K562 (cell line): Measurements from ENCODE around the gene U2SURP. TPM values are rescaled to one million over a fixed set of nuclear protein-coding genes. Genes with fewer than 3 reads are reported as not detected.
A peak's percentile ranks its signal among the peaks of the same experiment; 100 is the strongest.

Source experiments
- CAMTA2 ChIP-seq: fragments of 250-450 bp; sonication (Bioruptor Pico); conservative IDR thresholded peaks from 2 replicates; pipeline ENCODE4 v1.5.1; 2022
- CHD2 ChIP-seq: IDR thresholded peaks from 2 replicates; pipeline ENCODE4 v1.6.1; 2011; ENCODE audit warnings: low read depth, low read length
- DACH1 ChIP-seq: fragments of 450-650 bp; IDR thresholded peaks from 2 replicates; pipeline ENCODE4 v1.6.1; 2018; ENCODE audit not compliant: partially characterized antibody
- DEAF1 ChIP-seq: fragments of 450-650 bp; formaldehyde crosslinking; IDR thresholded peaks from 2 replicates; pipeline ENCODE4 v1.4.0; 2020; ENCODE audit warnings: mild to moderate bottlenecking, moderate library complexity
- GATA2 ChIP-seq: sonication (generic); formaldehyde crosslinking; IDR thresholded peaks from 2 replicates; pipeline ENCODE4 v1.4.0; 2020; ENCODE audit warnings: mild to moderate bottlenecking, missing genetic modification reagents
- HIVEP1 ChIP-seq: fragments of 250-450 bp; sonication (Bioruptor Pico); IDR thresholded peaks from 2 replicates; pipeline ENCODE4 v1.4.0; 2020; ENCODE audit warnings: mild to moderate bottlenecking
- KHSRP ChIP-seq: fragments of 450-650 bp; IDR thresholded peaks from 2 replicates; pipeline ENCODE4 v1.6.1; 2017
- MECOM ChIP-seq: fragments of 250-450 bp; sonication (Bioruptor Pico); IDR thresholded peaks from 2 replicates; pipeline ENCODE4 v1.8.0; 2022; ENCODE audit warnings: inconsistent platforms
- MEIS2 ChIP-seq: fragments of 450-650 bp; IDR thresholded peaks from 2 replicates; pipeline ENCODE4 v1.6.1; 2014; ENCODE audit warnings: mild to moderate bottlenecking; ENCODE audit not compliant: partially characterized antibody
- MIER1 ChIP-seq: fragments of 450-650 bp; IDR thresholded peaks from 2 replicates; pipeline ENCODE4 v1.6.1; 2016; ENCODE audit warnings: antibody characterized with exemption, mild to moderate bottlenecking, low read depth
- MTA3 ChIP-seq: fragments of 450-650 bp; formaldehyde crosslinking; IDR thresholded peaks from 2 replicates; pipeline ENCODE4 v1.6.1; 2017; ENCODE audit warnings: mild to moderate bottlenecking, borderline replicate concordance
- PBX2 ChIP-seq, 2 experiments: IDR thresholded peaks in 1 of 2; conservative IDR thresholded peaks in 1 of 2; 2 replicates each; pipeline ENCODE4 v1.6.1; 2016; ENCODE audit warnings: low read depth in 2 of 2, mild to moderate bottlenecking in 1 of 2, missing compliant biosample characterization in 1 of 2, missing genetic modification characterization in 1 of 2, moderate library complexity in 1 of 2
- RB1 ChIP-seq: fragments of 450-650 bp; IDR thresholded peaks from 2 replicates; pipeline ENCODE4 v1.6.1; 2017; ENCODE audit warnings: low read depth, mild to moderate bottlenecking
- RUNX1 ChIP-seq: sonication (generic); IDR thresholded peaks from 2 replicates; pipeline ENCODE4 v1.6.1; 2016; ENCODE audit warnings: antibody characterized with exemption, low read depth
- SIN3A ChIP-seq, 2 experiments: fragments of 150-350 bp in 1 of 2; IDR thresholded peaks; 2 replicates each; pipeline ENCODE4 v1.6.1; 2011 to 2016; ENCODE audit warnings: borderline replicate concordance in 2 of 2, low read depth in 2 of 2, low read length in 2 of 2, mild to moderate bottlenecking in 2 of 2, moderate library complexity in 2 of 2; ENCODE audit not compliant: control insufficient read depth in 1 of 2
- SIRT6 ChIP-seq: IDR thresholded peaks from one replicate; pipeline ENCODE4 v1.6.1; 2012; ENCODE audit warnings: low read depth, mild to moderate bottlenecking, control low read depth, inconsistent platforms, low read length, moderate library complexity
- STAT5A ChIP-seq: IDR thresholded peaks from 2 replicates; pipeline ENCODE4 v1.6.1; 2012; ENCODE audit warnings: low read length, inconsistent platforms, borderline replicate concordance
- TFE3 ChIP-seq: fragments of 450-650 bp; formaldehyde crosslinking; IDR thresholded peaks from 2 replicates; pipeline ENCODE4 v1.4.0; 2020; ENCODE audit warnings: mild to moderate bottlenecking, mixed read lengths
- USF2 ChIP-seq: sonication (generic); formaldehyde crosslinking; IDR thresholded peaks from 2 replicates; pipeline ENCODE4 v1.5.0; 2020; ENCODE audit warnings: missing genetic modification reagents
- ZFP1 ChIP-seq: fragments of 450-650 bp; formaldehyde crosslinking; IDR thresholded peaks from 2 replicates; pipeline ENCODE4 v1.4.0; 2020; ENCODE audit warnings: mild to moderate bottlenecking, mixed read lengths
- ZNF134 ChIP-seq: fragments of 250-450 bp; sonication (Bioruptor Pico); conservative IDR thresholded peaks from 2 replicates; pipeline ENCODE4 v1.4.0; 2020
- ZNF778 ChIP-seq: fragments of 450-650 bp; formaldehyde crosslinking; IDR thresholded peaks from 2 replicates; pipeline ENCODE4 v1.4.0; 2020; ENCODE audit warnings: mild to moderate bottlenecking, moderate library complexity
- ZZZ3 ChIP-seq: fragments of 450-650 bp; IDR thresholded peaks from 2 replicates; pipeline ENCODE4 v1.6.1; 2016; ENCODE audit warnings: antibody characterized with exemption, mild to moderate bottlenecking, moderate library complexity
- polyA plus RNA-seq, 8 experiments: library from polyadenylated mRNA; depleted of rRNA in 4 of 8; stranded (reverse) in 5 of 8; unstranded in 3 of 8; fragments of >200 nt; fragmentation: Nextera tagmentation in 2 of 8; fragmentation: Illumina TruSeq in 1 of 8; extraction: Ambion mirVana in 2 of 8; extraction: Trizol in 1 of 8; gene quantifications; 2 replicates each; pipeline versions ENCODE4 v1.2.1 to v1.2.3, GENCODE V29; 2011 to 2014; ENCODE audit warnings: inconsistent platforms in 1 of 8, missing spikeins in 1 of 8
- total RNA-seq, 7 experiments: library from RNA; depleted of rRNA in 6 of 7; stranded (reverse); fragments of >200 nt in 6 of 7; fragmentation: Illumina TruSeq in 2 of 7; extraction: Trizol in 2 of 7; gene quantifications; 2 replicates each; pipeline versions ENCODE4 v1.2.1 to v1.2.3, GENCODE V29; 2011 to 2021; ENCODE audit warnings: low replicate concordance in 1 of 7

Gene U2SURP
- total and polyA plus RNA-seq, 9 of the 15 experiments (the other 6 are each of a cell fraction or from before 2014, with no cell fraction given): 128 to 322 (median 191) TPM

- no peak for TF ChIP-seq MECOM (CRISPR knock-in tag)
- TF ChIP-seq CHD2: no peak
- TF ChIP-seq ZNF778 (CRISPR knock-in tag): no peak
- TF ChIP-seq USF2: no peak
- TF ChIP-seq MEIS2: peak; percentile 60
- no peak for TF ChIP-seq TFE3 (CRISPR knock-in tag)
- TF ChIP-seq DACH1: peak; percentile 97
- TF ChIP-seq HIVEP1 (CRISPR knock-in tag): no peak
- TF ChIP-seq STAT5A: no peak
- no peak for TF ChIP-seq KHSRP
- TF ChIP-seq ZFP1 (CRISPR knock-in tag): no peak
- no peak for TF ChIP-seq RUNX1
- TF ChIP-seq ZZZ3: peak; percentile 21; the same call in 1 of the 2 replicates
- TF ChIP-seq DEAF1 (CRISPR knock-in tag): no peak
- no peak for TF ChIP-seq ZNF134 (CRISPR knock-in tag)
- no peak for TF ChIP-seq SIRT6
- TF ChIP-seq CAMTA2 (CRISPR knock-in tag): no peak
- TF ChIP-seq MTA3: no peak
- TF ChIP-seq MIER1: no peak
- no peak for TF ChIP-seq GATA2 (CRISPR knock-in tag)
- no peak for TF ChIP-seq PBX2 (CRISPR knock-in tag; IDR thresholded peaks at IDR 0.05; ENCODE audit: low read depth)
- TF ChIP-seq PBX2 (tag; conservative IDR thresholded peaks at IDR 0.05; ENCODE audit: low read depth): peak; percentile 76
- TF ChIP-seq RB1: no peak
- no peak for TF ChIP-seq SIN3A (IDR thresholded peaks at IDR 0.05; ENCODE audit: borderline replicate concordance in 2 of 2, control insufficient read depth in 1 of 2, low read depth in 2 of 2, low read length in 2 of 2)
- TF ChIP-seq, all 486 proteins: peak for 8
These were observed 15.1 kb downstream of the U2SURP start (continued) for GRCh38 chr3:143016321-143016972.
